HK-2 (cell line): ENCODE measurements around the gene RPL36AL.
"Not testable (repeated sequence)": the region's sequence is repeated elsewhere in the genome, so short reads cannot be mapped to it uniquely, and the experiment has no call there.

Experiments used
- DNase-seq: peaks from one replicate; pipeline ENCODE4 v3.0.0-alpha.2; 2018; ENCODE audit not compliant: unreplicated experiment

Gene RPL36AL

DNA sequence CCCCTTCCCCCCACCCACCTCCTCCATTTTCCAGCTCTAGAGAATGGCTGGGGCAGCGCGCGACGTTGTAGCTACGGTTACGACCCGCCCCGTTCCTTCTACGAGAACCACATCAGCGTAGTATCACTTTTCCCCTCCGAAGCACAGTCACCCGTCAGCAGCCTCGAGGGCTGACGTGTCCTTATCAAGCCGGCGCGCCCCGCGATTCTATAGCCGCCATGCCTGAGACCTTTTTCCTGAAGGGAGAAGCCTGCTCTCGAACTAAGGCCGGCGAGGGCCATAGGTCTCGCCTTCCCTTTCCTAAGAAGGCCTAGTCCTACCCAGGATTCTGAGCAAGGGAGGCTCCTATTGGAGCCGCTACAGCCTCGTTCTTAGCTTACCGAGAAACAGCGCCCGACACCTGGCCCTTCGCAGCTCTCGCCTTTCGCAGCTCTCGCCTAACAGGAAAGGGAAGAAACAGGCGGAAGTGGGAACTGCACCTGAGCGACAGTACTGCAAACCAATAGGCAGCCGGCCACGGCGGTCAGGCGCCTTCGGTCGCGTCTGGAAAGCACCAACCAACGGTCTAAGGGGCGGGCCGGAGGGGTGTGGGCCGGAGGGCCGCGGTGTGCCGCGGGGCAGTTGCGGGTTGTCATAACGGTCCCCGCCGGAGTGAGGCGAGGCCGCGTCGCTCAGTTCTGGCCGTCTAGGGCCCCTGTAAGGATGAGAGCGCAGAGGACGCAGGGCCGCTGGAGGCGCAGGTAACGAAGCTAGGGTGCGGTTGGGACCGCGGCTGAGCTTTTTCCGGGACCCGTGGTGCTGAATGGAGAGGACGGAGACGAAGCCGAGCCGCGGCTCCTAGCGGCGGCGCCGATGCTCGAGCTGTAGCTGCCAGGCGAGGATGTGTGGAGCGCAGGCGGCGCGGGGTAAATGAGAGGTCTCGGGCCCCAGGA is at the start of gene RPL36AL, which contains the start of gene MGAT2:
Gene RPL36AL, minus strand, starts transcription at position 445 of the 932 bp plus-strand sequence. CDS start 1,522 bp downstream, outside the sequence.
Gene MGAT2, plus strand, starts transcription at position 618 of the 932 bp plus-strand sequence. CDS start 470 bp downstream, outside the sequence.
- DNase-seq = peak; percentile 99

DNA sequence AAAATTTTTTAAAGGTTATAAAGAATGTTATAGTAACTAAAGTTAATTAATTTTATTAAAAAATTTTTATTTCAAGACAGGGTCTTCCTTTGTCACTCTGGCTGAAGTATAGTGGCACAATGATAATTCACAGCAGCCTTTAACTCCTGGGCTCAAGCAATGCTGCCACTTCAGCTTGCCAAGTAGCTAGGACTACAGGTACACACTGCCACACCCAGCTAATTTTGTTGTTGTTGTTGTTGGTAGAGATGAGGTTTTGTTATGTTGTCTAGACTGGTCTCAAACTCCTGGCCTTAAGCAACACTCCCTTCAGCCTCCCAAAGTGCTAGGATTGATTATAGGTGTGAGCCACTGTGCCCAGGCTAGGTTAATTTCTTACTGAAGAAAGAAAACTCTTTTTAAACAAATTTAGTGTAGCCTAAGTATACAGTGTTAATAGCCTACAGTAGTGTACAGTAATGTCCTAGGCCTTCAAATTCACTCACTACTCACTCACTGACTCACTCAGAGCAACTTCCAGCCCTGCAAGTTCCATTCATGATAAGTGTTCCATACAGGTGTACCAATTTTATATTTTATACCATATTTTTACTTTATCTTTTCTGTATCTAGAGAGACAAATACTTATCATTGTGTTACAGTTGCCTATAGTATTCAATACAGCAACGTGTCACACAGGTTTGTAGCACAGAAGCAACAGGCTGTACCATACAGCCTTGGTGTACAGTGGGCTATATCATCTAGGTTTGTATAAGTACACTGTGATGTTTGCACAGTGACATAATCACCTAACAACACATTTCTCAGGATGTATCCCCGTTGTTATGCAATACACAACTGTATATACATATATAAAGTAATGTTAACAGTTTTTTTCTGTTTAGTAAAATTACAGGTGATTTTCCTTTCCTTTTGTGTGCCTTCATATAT is 39.4 kb upstream of the RPL36AL start:
- no peak for DNase-seq

DNA sequence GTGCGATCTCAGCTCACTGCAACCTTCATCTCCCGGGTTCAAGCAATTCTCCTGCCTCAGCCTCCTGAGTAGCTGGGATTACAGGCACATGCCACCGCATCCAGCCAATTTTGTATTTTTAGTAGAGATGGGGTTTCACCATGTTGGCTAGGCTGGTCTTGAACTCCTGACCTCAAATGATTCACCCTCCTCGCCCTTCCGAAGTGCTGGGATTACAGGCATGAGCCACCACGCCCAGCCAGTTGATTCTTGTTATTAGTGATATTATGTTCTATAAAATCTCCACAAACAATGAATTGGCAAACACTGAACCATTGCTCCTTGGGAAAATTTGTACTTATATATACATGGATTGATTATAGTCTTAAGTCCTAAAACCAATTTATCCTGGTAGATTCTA is 37.1 kb upstream of the RPL36AL start:
- not testable (repeated sequence) for DNase-seq

DNA sequence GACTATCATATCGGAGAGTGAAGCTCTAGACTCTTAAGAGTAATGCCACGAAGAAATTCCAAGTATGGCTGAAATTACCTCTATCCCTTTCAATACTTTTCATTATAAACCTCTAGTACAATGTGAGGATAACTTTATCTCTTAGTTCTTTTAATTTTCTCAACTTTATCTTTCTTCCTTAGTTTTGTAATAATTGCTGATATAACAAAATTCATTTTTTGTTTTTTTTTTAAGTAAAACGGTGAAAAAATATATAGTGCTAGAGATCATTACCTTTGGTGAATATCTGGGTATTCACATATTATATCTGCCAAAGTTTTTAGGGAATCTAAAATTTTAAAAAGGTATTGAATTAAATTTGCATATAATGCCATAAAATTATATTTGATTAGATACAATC is 34.1 kb upstream of the RPL36AL start:
- no peak for DNase-seq

DNA sequence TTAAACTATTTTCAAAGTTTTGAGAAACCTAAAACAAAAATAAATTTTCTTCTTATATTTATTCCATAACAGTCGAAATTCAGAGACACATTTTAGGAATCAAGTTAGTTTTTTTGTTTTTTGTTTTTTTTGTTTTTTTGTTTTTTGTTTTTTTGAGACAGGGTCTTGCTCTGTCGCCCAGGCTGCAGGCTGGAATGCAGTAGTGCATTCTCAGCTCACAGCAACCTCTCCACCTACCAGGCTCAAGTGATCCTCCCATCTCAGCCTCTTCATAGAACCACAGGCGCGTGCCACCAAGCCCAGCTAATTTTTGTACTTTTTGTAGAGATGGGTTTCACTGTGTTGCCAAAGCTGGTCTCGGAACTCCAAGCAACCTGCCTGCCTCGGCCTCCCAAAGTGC is 33.1 kb upstream of the RPL36AL start:
- no peak for DNase-seq

DNA sequence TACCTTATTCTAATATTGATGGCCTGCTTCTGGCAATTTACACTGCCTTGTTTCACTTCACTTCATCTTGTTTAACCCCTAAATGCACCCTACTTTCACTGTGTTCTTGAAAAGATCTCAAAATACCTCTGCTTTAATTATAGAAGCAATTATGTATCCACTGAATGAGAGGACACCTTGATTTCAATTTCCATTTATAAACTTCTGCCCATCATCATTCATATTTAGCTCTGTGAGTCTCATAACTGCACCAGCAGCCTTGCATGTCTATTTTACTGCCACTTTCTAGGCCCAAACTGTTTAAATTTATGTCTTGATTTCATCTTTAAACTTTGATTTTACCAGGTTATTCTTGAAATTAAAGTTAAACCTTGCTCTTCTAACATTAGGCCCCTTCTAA is 21.7 kb upstream of the RPL36AL start:
- DNase-seq = no peak

DNA sequence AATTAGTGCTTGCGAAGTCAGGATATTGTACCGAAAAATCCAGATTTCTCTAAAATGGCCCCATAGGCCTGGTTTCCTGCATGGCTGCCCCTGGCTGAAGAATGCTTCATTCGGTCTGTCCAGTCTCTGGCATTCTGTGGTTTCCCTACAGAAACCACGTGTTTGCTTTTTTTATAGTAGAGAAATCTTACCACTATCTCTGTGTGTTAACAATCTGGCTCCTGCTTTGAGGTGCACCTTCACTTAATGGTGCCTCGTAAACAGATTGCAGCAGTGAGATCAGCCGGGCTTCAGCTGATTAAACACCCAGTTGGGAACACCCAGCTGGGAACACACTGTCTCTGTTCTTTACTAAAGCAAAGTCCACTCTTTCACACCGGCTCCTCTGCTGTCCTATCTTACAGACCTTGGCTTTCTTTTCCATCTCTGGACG is 21.3 kb upstream of the RPL36AL start:
- DNase-seq = peak; percentile 32

DNA sequence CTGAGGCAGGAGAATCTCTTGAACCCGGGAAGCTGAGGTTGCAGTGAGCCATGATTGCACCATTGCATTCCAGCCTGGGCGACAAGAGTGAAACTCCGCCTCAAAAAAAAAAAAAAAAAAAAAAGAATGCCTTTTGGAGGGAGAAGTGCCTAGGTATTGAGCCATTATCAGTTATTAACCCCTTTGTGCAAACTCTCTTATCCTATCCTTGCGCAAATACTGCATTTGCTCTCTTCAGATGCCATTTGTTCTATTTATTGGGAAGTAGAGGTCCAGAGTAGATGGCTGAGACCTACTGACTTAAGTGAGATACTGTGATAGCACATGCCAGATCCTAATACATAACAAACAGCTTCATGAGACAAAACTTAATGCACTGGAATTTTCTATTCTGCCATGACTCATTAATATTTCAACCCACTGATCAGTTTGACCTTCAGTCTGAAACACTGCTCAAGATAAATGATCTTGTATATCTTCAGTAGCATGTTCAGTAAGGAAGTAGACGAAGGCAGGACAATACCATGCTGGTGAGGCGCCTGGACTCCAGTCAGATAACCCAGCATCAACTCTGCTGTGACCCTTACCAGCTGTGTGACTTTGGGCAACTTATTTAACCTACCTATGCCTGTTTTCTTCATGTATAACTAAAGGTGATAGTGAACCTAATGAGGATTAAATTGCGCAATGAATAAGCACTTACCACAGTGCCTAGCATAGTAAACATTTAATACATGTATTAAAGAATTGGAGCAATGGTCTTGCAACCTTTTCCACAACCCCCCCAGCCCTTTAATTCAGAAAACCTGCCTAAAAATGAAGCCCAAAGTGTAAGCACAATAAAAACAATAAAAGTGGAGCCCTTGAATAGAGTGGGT is 20.4 kb upstream of the RPL36AL start:
- no peak for DNase-seq

DNA sequence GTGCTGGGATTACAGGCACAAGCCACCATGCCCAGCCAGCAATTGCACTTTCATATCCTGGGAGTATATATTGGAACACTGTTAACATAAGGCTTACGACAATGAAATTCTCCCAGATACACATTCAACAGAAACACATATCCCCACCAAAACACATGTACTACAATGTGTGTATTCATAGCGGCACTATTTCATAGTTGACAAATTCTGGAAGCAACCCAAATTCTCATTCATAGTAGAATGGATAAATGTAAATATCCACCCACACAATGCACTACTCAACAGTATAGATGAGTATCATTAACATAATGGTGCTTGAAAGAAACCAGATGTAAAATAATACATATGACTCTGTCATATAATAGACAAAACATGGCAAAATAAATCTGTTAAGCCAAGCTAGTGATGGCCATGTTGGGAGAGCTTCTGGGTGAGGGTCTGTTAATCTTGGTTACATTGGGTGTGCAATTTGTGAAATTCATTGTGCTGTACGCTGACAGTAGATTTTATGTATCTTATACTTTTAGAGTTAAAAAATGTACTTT is 17.2 kb upstream of the RPL36AL start:
- no peak for DNase-seq

DNA sequence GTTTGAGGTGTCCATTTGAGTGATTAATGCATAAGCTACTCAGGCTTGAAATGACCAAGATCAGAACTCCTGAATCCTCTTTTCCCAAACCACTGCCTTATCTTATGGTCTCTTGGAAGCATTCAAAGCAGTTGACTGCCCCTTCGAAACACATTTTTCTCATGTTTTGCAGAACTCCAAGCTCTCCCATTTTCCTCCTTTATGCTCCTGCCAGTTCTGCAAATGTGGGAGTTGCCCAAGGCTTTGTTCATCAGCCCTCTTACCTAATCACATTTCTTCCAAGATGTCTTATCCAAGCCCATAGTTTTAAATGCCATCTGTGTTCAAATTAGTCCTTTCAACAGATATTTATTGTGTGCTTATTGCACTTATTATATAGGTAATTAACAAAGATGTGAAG is 16.4 kb upstream of the RPL36AL start:
- no peak for DNase-seq

DNA sequence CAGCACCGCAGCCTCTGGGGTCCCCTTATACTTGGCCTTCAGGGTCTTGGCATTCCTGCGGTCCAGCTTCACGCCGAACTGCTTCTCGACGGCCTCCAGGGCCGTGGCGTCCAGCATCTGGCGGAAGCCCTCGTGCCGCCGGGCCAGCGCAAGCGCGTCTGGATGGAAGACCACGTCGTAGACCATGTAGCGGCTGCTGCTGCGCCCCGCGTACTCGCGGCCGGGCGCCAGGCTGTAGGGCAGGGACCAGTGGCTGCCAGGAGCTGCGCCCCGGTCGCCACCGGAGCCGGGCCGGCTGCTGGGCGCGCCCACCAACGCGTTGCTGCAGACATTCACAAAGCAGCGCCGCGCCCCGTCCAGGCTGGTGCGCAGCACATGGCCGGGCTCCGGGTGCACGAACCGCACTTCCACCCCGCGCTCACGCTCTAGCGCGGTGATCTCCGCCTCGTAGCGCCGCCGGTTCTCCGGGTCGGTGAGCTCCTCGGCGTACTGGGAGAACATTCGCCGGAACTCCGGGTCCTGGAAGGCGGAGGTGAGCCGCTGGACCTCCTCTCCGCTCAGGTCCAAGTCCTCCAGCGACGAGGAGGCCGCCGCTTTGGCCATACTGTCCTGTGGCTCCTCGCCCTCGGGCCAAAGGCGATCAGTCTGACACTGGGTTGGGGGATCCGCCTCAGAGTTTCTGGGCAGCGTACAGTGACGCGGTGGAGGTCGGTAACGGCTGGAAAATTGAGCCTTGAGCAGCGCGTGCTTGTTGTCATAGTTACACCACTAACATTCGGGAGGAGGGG is 14.3 kb upstream of the RPL36AL start, which contains the start of gene DNAAF2:
Gene DNAAF2, minus strand, starts transcription at position 698 of the 788 bp plus-strand sequence. Its CDS starts 95 bp downstream, at position 603.
- peak; percentile 72 for DNase-seq

DNA sequence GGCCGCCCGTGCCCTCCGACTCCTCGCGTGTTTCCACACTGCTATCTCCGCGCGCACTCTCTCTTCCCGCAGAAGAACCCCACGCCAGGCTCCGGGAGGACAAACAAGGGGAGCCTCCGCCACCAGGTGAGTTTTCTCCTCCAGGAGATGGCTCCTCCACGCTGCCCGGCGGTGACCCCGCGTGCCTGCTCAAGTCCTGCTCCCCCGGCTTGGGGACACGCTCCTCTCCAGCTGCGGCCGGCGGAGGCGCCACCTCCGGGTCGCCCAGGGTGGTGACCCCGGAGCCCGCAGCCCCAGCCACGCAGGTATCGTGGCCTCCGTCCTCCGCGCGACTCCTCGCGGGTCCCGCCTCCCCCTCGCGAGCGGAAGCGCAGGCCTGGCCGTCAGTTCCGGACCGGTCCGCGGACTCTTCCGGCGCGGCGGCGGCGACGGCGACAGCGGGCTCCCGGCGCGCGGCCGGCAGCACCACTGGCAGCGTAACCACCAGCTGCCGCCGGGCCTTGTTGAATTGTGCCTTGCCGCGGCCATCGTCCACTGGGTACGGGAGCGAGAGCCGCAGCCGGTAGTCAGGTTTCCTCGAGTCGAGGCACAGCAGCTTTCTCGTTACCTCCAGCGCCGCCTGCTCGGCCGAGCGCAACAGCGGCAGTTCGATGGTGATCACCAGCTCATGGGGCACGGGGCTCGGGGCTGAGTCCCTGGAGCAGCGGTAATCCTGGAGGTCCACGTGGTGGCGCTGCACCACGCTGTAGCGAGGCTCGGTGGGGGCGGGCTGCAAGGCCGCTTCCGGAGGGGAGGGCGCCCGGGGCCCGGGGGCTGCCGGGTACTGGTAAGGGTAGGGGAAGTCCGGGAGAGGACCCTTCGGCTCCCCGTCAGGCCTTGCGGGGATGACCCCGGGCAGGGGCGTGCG is 13.5 kb upstream of the RPL36AL start:
- peak; percentile 96 for DNase-seq

DNA sequence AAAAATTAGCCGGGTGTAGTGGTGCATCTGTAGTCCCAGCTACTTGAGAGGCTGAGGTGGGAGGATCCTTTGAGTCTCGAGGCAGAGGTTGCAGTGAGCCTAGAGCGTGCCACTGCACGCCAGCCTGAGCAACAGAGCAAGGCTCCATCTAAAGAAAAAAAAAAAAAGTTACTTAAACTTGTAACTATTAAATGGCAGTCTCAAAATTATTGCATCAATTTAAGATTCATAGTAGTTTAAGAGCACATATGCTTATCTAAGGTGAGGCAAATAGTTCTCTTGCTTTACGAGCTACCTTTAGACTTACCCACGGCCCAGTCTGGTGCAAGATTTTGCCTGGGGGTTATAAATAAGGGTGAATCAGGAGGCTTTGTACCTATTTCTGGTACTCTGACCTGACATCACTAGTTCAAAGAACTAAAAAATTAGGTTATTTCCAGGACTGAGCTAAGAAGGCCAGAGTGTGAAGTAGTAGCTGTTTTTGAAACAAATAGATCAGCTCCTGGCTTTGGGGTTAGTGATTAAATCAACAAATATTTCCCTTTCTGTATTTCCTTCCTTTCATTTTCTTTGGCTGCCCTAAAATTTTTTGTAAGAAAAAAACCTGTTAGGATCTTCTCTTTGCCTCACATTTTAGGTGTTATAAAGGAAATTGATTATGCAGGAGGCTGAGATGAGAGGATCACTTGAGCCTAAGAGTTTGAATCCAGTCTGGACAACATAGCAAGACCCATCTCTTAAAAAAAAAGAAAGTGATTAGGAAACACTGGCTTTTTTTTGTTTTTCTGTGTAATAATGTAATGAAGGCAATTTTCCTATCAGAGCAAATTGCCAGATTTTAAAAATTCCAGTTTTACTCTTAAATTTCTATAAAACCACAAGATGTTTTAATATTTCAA is 3.8 kb upstream of the RPL36AL start:
- DNase-seq = no peak

DNA sequence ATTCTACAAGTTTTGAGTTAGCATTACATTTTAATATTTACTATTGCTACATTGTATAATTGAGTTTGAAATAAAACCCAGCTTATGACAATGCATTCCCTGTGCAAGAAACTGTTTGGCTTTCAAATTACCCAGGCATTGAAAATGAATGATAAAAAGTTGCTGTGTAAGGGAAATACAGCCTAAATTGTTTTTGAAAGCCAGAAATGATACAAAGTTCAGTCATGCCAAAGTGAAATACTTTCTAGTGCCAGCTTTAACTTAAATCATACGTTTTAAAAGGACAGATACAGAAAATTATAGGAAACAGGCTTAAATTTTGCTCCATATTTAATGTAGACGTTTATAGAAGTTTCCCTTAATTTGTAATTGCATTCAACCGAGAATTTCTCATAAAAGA is 3.0 kb upstream of the RPL36AL start:
- DNase-seq = no peak

DNA sequence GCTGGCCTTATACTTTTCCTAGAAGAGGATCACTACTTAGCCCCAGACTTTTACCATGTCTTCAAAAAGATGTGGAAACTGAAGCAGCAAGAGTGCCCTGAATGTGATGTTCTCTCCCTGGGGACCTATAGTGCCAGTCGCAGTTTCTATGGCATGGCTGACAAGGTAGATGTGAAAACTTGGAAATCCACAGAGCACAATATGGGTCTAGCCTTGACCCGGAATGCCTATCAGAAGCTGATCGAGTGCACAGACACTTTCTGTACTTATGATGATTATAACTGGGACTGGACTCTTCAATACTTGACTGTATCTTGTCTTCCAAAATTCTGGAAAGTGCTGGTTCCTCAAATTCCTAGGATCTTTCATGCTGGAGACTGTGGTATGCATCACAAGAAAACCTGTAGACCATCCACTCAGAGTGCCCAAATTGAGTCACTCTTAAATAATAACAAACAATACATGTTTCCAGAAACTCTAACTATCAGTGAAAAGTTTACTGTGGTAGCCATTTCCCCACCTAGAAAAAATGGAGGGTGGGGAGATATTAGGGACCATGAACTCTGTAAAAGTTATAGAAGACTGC is 1.7 kb upstream of the RPL36AL start:
- DNase-seq = no peak

DNA sequence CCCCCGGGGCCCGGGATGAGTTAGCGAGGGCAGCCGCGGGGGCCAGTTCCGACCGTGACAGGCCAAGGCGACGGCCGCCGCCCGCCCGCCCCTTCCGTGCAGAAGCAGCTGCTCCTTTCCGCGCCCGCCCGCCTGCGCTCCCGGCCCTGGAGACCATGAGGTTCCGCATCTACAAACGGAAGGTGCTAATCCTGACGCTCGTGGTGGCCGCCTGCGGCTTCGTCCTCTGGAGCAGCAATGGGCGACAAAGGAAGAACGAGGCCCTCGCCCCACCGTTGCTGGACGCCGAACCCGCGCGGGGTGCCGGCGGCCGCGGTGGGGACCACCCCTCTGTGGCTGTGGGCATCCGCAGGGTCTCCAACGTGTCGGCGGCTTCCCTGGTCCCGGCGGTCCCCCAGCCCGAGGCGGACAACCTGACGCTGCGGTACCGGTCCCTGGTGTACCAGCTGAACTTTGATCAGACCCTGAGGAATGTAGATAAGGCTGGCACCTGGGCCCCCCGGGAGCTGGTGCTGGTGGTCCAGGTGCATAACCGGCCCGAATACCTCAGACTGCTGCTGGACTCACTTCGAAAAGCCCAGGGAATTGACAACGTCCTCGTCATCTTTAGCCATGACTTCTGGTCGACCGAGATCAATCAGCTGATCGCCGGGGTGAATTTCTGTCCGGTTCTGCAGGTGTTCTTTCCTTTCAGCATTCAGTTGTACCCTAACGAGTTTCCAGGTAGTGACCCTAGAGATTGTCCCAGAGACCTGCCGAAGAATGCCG is 872 bp upstream of the RPL36AL start:
- DNase-seq = peak; percentile 63

DNA sequence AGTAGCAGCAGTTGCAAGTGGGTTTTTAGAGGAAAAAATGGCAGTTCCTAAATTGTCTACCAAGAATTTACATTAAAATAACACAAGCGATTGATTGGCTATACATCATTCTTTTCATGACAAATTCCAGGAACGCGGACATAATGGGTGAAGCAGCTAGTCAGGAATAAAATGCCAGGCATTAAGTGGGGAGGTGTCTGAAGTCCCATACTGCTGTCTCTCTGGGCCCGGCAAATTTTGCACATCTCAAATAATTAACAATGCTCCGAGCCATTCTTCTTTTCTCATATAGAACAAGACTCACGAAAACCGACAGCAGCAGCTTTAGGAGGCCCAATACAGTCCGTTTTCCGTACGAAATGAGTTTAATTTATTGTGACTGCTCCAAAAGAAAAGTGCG is 696 bp downstream of the RPL36AL start:
- DNase-seq = no peak
